Left ventricle myocardium inferior (tissue), 1 donor: ENCODE results near the gene ACAT2. TPM values are rescaled to one million over a fixed set of nuclear protein-coding genes. Genes with fewer than 3 reads are reported as not detected.
"Not testable (repeated sequence)": the region's sequence is repeated elsewhere in the genome, so short reads cannot be mapped to it uniquely, and the experiment has no call there.

ENCODE experiments used
- DNase-seq: peaks from one replicate; pipeline ENCODE4 v3.0.0-alpha.2; 2020
- H3K27ac ChIP-seq: fragments of 200-600 bp; replicated peaks from 2 replicates; pipeline ENCODE4 v1.8.0; 2021
- H3K27me3 ChIP-seq: fragments of 200-600 bp; 2 replicates; pipeline ENCODE4 v1.8.0; 2021; ENCODE audit warnings: low read depth
- H3K36me3 ChIP-seq: fragments of 200-600 bp; 2 replicates; pipeline ENCODE4 v1.8.0; 2021
- H3K4me1 ChIP-seq: fragments of 200-600 bp; 2 replicates; pipeline ENCODE4 v1.8.0; 2021
- H3K4me3 ChIP-seq: fragments of 200-600 bp; 2 replicates; pipeline ENCODE4 v1.8.0; 2021; ENCODE audit warnings: mild to moderate bottlenecking, moderate library complexity
- H3K9me3 ChIP-seq: fragments of 200-600 bp; replicated peaks from 2 replicates; pipeline ENCODE4 v1.8.0; 2021
- intact Hi-C: fragments of 100-400 bp; cut with micrococcal nuclease; formaldehyde crosslinking; loops from one replicate; pipeline ENCODE4 v1.11.0; 2022
- total RNA-seq: library from RNA; stranded (reverse); fragmentation: NEBNext Ultra II Directional; extraction: Animal tissue kit (Norgen Biotek cat#: 25700); gene quantifications from one replicate; pipeline ENCODE4 v1.2.1, GENCODE V29; 2021
- TF ChIP-seq, protein P1 (sequence below): fragments of 200-600 bp; IDR thresholded peaks from 2 replicates; pipeline ENCODE4 v1.8.0; 2021; ENCODE audit warnings: antibody characterized with exemption, mild to moderate bottlenecking, borderline replicate concordance
- donor health status: DM: no; HTN: yes; CAD: no; lungs with severe emphysema.

Gene ACAT2
- total RNA-seq, 1 donor from 2014 or later, result 5.2 TPM

DNA sequence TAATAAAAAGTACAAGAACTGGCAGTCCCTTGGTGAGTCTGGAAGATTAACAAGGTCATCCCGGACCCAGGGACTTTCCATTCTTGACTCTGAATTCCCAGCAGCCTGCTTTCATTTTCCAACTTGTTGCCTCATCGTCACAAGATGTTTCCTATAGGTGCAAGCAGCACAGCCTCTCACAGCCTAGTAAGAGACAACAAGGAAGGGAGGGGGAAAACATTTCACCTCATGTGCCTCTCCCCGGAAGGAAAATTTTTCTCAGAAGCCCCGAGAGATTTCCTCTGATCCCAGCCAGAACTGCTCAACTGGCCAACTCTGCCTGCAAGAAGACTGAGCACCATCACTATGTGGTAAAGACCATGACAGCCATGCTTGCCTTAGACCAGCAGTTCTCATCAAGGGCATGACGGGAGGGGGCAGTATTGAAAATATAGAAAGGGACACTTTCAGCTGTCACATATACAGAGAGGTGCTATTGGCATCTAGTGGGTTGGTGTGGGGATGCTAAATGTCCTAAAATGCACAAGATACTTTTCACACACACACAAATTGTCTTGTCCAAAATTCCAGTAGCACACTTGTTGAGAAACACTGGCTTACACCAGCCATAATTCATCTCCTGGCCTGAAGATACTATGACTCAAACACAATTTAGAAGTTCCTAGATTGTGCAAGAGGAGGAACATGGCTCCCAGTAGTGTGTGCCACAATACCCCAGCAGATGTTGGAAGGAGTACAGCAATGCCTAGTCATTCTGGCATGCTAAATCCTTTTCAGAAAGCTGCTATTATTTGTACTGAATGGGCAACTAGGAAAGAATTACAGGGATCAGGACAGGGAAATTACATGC lies 45.4 kb upstream of the ACAT2 start:
- Histone ChIP-seq H3K27me3 (no peaks in the 10 kb centered on the region), H3K27ac (peak overlapping the region; percentile 80), H3K36me3 (no peaks in the 10 kb centered on the region), H3K9me3 (no peaks in the 10 kb centered on the region), H3K4me3 (peak overlapping the region; percentile 39), H3K4me1 (peaks cover 41% of the 10 kb centered on the region)
- intact Hi-C loops, result no loop called here
- TF ChIP-seq, protein P1, sequence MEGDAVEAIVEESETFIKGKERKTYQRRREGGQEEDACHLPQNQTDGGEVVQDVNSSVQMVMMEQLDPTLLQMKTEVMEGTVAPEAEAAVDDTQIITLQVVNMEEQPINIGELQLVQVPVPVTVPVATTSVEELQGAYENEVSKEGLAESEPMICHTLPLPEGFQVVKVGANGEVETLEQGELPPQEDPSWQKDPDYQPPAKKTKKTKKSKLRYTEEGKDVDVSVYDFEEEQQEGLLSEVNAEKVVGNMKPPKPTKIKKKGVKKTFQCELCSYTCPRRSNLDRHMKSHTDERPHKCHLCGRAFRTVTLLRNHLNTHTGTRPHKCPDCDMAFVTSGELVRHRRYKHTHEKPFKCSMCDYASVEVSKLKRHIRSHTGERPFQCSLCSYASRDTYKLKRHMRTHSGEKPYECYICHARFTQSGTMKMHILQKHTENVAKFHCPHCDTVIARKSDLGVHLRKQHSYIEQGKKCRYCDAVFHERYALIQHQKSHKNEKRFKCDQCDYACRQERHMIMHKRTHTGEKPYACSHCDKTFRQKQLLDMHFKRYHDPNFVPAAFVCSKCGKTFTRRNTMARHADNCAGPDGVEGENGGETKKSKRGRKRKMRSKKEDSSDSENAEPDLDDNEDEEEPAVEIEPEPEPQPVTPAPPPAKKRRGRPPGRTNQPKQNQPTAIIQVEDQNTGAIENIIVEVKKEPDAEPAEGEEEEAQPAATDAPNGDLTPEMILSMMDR, result no peak
- DNase-seq, result no peak

DNA sequence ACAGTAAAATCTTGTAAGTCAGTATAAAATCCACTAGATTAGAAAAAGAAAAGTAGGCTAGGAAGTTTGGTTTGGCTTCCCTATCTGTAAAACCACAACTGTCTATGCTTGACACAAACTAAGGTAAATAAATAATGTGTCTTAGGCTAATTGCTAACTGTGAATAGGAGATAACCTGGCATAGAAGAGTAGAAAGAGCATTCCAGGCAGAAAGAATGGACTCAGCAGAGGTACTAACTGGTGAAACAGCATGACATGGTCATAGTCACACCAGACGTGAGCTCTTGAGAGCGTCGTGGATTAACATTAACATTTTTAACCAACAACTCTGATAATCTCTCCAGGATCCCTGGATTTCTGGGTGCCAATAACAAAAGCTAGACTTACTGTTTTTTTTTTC lies 43.2 kb upstream of the ACAT2 start:
- TF ChIP-seq, protein P1, result no peak
- Histone ChIP-seq H3K36me3 (no peaks in the 10 kb centered on the region), H3K9me3 (no peaks in the 10 kb centered on the region), H3K4me3 (no peak overlapping the region), H3K27me3 (no peaks in the 10 kb centered on the region), H3K4me1 (peaks cover 41% of the 10 kb centered on the region), H3K27ac (no peak overlapping the region)
- no peak for DNase-seq
- intact Hi-C loops, result no loop called here

DNA sequence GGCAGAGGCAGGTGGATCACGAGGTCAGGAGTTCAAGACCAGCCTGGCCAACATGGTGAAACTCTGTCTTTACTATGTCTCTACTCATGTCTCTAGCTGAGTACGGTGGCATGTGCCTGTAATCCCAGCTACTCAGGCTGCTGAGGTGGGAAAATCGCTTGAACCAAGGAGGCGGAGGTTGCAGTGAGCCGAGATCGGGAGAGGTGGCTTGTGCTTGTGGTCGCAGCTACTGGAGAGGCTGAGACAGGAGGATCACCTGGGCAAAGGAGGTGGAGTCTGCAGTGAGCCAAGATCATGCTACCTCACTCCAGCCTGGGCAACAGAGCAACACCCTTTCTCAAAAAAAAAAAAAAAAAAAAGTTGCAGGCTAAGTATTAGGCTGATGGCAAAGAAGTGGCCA lies 42.6 kb upstream of the ACAT2 start:
- H3K27ac ChIP-seq, result no peak overlapping the region
- intact Hi-C loops, result no loop called here
- H3K36me3 ChIP-seq, result no peaks in the 10 kb centered on the region
- no peaks in the 10 kb centered on the region for H3K27me3 ChIP-seq
- no peak for DNase-seq
- peaks cover 38% of the 10 kb centered on the region for H3K4me1 ChIP-seq
- H3K4me3 ChIP-seq, result no peak overlapping the region
- TF ChIP-seq, protein P1, result no peak
- no peaks in the 10 kb centered on the region for H3K9me3 ChIP-seq

DNA sequence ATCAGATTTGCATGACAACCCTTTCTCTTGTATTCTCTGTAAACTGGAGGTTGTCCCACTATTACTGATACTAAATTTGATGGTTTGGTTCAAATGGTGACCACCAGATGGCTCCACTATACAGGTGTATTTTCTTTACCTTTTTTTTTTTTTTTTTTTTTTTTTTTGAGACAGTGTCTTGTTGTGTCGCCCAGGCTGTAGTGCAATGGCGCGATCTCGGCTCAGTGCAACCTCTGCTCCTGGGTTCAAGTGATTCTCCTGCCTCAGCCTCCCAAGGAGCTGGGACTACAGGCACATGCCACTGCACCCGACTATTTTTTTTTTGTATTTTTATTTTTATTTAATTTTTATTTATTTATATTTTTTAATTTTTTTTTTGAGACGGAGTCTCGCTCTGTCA lies 41.1 kb upstream of the ACAT2 start:
- TF ChIP-seq, protein P1, result peak; percentile 56
- Histone ChIP-seq H3K27me3 (no peaks in the 10 kb centered on the region), H3K27ac (no peak overlapping the region), H3K4me3 (no peak overlapping the region), H3K36me3 (no peaks in the 10 kb centered on the region), H3K4me1 (peaks cover 33% of the 10 kb centered on the region), H3K9me3 (no peaks in the 10 kb centered on the region)
- no peak for DNase-seq
- intact Hi-C loops, result no loop called here

DNA sequence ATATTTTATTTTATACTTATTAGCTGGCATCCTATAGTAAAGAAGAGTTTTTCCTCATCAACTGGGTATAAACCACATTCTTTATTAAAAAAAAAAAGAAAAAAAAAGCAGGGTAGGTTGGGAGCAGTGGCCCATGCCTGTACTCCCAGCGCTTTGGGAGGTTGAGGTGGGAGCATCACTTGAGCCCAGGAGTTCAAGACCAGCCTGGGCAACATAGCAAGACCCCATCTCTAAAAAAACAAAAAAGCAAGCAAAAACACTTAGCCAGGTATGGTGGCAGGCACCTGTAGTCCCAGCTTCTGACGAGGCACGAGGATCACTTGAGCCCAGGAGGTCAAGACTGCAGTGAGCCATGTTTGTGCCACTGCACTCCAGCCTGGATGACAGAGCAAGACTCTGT lies 39.9 kb upstream of the ACAT2 start:
- H3K4me1 ChIP-seq, result peaks cover 33% of the 10 kb centered on the region
- H3K36me3 ChIP-seq, DNase-seq, H3K9me3 ChIP-seq, H3K27ac ChIP-seq, H3K4me3 ChIP-seq, H3K27me3 ChIP-seq, intact Hi-C loops: not testable (repeated sequence)

DNA sequence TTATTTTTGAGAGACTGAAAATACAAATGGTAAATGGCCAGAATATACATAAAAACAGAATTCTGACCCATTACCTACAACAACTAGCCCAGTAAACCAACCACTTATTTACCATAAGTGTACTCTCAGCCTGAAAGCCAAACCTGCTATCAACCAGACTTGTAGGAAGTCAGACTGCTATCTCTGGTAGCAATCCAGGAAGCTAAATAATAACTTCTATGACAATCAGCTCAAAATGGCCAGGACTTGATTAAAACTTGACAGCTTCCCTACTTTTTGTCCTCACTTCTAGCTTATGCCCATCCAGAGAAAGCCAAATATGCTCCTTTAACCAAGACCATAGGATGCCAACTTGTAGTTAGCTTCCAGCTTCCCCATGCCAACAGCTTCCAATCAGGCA lies 39.2 kb upstream of the ACAT2 start:
- TF ChIP-seq, protein P1, result no peak
- intact Hi-C loops, result no loop called here
- Histone ChIP-seq H3K27me3 (no peaks in the 10 kb centered on the region), H3K27ac (no peak overlapping the region), H3K4me3 (no peak overlapping the region), H3K36me3 (no peaks in the 10 kb centered on the region), H3K9me3 (no peaks in the 10 kb centered on the region), H3K4me1 (peaks cover 31% of the 10 kb centered on the region)
- no peak for DNase-seq
